Karpas-422 (cell line): Measurements from ENCODE around the gene ALPG. TPM values are rescaled to one million over a fixed set of nuclear protein-coding genes. Genes with fewer than 3 reads are reported as not detected.
"Not testable (repeated sequence)": the region's sequence is repeated elsewhere in the genome, so short reads cannot be mapped to it uniquely, and the experiment has no call there.

Experiments
- DNase-seq: peaks from one replicate; pipeline ENCODE4 v3.0.0-alpha.2; 2015
- H2AFZ ChIP-seq: fragments of 200-600 bp; sonication (generic); 2 replicates; pipeline ENCODE4 v1.6.1; 2014; ENCODE audit warnings: antibody characterized with exemption, low read length, mixed read lengths
- H3K27ac ChIP-seq: fragments of 200-600 bp; sonication (generic); 2 replicates; pipeline ENCODE4 v1.5.1; 2014; ENCODE audit warnings: mild to moderate bottlenecking, low read length, moderate library complexity
- H3K27me3 ChIP-seq: fragments of 200-600 bp; sonication (generic); 2 replicates; pipeline ENCODE4 v1.6.1; 2014; ENCODE audit warnings: low read length, mixed read lengths
- H3K36me3 ChIP-seq: fragments of 200-600 bp; sonication (generic); 2 replicates; pipeline ENCODE4 v1.6.1; 2014; ENCODE audit warnings: low read length, mixed read lengths; ENCODE audit not compliant: insufficient read depth
- H3K4me1 ChIP-seq: fragments of 200-600 bp; sonication (generic); 2 replicates; pipeline ENCODE4 v1.6.1; 2014; ENCODE audit warnings: mild to moderate bottlenecking, low read length, mixed read lengths
- H3K4me2 ChIP-seq: fragments of 200-600 bp; sonication (generic); 2 replicates; pipeline ENCODE4 v1.6.1; 2014; ENCODE audit warnings: low read length, low read depth, mild to moderate bottlenecking; ENCODE audit not compliant: poor library complexity, severe bottlenecking
- H3K4me3 ChIP-seq: fragments of 200-600 bp; sonication (generic); 2 replicates; pipeline ENCODE4 v1.5.1; 2014; ENCODE audit warnings: mild to moderate bottlenecking, antibody characterized with exemption, low read length, mixed read lengths
- H3K79me2 ChIP-seq: fragments of 200-600 bp; sonication (generic); 2 replicates; pipeline ENCODE4 v1.6.1; 2014; ENCODE audit warnings: mild to moderate bottlenecking, low read length, mixed read lengths
- H3K9ac ChIP-seq: fragments of 200-600 bp; sonication (generic); 2 replicates; pipeline ENCODE4 v1.6.0; 2014; ENCODE audit warnings: low read length
- H3K9me2 ChIP-seq: fragments of 200-600 bp; sonication (generic), shearing (Covaris generic); replicated peaks from 2 replicates; pipeline ENCODE4 v1.6.0; 2014; ENCODE audit warnings: mild to moderate bottlenecking, low read length, moderate library complexity; ENCODE audit not compliant: insufficient read depth
- H3K9me3 ChIP-seq: fragments of 300-700, 200-600 bp; sonication (generic); 2 replicates; pipeline ENCODE4 v1.6.1; 2014; ENCODE audit warnings: low read length, mixed read lengths
- H4K20me1 ChIP-seq: fragments of 200-600 bp; sonication (generic); 2 replicates; pipeline ENCODE4 v1.6.1; 2014; ENCODE audit warnings: mild to moderate bottlenecking, antibody characterized with exemption, low read length, low read depth; ENCODE audit not compliant: insufficient read depth
- total RNA-seq: library from RNA; depleted of rRNA; stranded (reverse); fragments of >200 nt; shearing (Covaris generic); gene quantifications from 2 replicates; pipeline ENCODE4 v1.2.3, GENCODE V29; 2014; ENCODE audit warnings: low replicate concordance

Gene ALPG
- total RNA-seq, 1 experiment from 2014 or later: not detected

DNA sequence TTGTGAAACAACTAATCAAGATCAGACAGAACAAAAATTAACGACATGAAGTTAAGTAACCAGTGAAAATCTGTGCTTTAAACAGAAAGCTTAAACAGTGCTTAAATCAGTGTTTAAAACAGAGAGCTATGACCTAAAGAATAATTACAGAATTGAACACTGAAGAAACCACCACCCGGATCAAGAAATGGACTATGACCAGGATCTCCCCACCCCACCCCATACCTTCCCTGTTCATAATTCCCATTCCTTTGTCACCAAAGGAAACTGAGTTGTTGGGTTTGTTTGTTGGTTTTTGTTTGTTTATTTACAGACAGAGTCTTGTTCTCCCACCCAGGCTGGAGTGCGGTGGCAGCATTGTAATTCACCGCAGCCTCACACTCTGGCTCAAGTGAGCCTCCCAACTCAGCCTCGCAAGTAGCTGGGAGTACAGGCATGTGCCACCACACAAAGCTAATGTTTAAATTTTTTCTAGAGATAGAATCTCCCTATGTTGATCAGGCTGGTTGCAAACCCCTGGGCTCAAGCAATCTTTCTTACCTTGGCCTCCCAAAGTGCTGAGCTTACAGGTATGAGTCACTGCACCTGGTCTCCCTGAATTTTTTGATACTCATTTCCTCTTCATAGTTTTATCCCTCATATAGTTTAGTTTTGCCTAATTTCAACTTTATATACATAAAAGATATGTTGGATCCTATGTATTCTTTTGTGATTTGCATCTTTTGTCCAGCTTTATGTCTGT is 8.2 kb upstream of the ALPG start:
- Histone ChIP-seq H3K4me3 (no peak overlapping the region), H3K36me3 (no peaks in the 10 kb centered on the region), H4K20me1 (no peaks in the 10 kb centered on the region), H3K4me2 (no peak overlapping the region), H3K9me3 (no peaks in the 10 kb centered on the region), H3K9me2 (no peaks in the 10 kb centered on the region), H3K79me2 (no peaks in the 10 kb centered on the region), H3K27me3 (no peaks in the 10 kb centered on the region), H2AFZ (no peak overlapping the region), H3K27ac (no peak overlapping the region), H3K4me1 (no peaks in the 10 kb centered on the region), H3K9ac (no peak overlapping the region)
- DNase-seq: no peak

DNA sequence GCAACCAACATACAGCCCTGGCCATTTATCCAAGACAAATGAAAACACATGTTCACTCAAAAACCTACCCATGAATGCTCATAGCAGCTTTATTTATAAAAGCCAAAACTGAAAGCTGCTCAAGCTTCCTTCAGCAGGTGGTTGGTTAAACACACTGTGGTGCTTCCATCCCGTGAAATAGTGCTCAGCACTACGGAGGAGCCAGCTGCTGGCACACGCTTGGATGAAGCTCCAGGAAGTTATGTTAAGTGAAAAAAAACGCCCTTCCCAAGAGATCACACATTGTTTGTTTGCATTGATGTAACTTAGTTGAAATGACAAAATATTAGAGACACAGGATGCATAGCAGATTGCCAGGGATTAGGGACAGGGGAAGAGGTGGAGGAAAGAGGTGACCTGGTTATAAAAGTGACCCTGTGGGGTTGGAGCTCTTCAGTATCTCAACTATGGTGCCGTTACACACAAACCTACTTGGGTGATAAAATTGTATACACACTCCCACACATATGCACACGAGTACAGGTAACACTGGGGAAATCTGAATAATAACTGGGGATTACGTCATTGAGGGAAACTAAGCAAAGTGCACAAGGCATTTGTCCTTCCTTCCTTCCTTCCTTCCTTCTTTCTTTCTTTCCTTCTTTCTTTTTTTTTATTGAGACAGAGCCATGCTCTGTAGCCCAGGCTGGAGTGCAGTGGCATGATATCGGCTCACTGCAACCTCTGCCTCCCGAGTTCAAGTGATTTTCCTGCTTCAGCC is 6.2 kb upstream of the ALPG start:
- H3K9me2 ChIP-seq: no peaks in the 10 kb centered on the region
- no peak overlapping the region for H3K4me2 ChIP-seq
- H3K36me3 ChIP-seq: no peaks in the 10 kb centered on the region
- H3K27ac ChIP-seq: no peak overlapping the region
- no peak overlapping the region for H3K4me3 ChIP-seq
- peak; percentile 27 for DNase-seq
- no peak overlapping the region for H2AFZ ChIP-seq
- H3K9ac ChIP-seq: no peak overlapping the region
- H3K79me2 ChIP-seq: no peaks in the 10 kb centered on the region
- H3K4me1 ChIP-seq: no peaks in the 10 kb centered on the region
- no peaks in the 10 kb centered on the region for H4K20me1 ChIP-seq
- H3K9me3 ChIP-seq: no peaks in the 10 kb centered on the region
- no peaks in the 10 kb centered on the region for H3K27me3 ChIP-seq

DNA sequence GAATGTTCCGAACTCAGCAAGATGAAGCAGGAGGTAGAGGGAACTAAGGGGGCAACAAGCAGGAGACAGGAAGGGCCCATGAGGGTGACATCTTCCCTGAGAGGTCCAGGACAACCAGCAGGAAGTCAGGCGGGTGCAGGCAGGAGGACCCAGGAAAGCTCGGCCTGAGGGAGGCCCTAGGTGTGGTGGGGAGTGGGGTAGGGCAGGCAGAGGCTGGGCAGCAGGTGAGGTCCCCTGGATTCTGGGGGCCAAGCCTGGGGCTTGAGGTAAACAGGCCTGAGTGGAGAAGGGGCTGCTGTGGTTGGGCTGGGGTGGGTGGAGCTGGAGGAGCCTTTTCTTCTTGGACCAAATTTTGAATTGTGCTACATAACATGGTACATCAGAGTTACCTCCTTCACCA is 4.1 kb upstream of the ALPG start:
- H3K4me3 ChIP-seq: no peak overlapping the region
- H3K36me3 ChIP-seq: no peaks in the 10 kb centered on the region
- H3K9me3 ChIP-seq: no peaks in the 10 kb centered on the region
- no peaks in the 10 kb centered on the region for H3K27me3 ChIP-seq
- no peak overlapping the region for H3K27ac ChIP-seq
- H3K9ac ChIP-seq: no peak overlapping the region
- no peaks in the 10 kb centered on the region for H3K9me2 ChIP-seq
- DNase-seq: no peak
- no peaks in the 10 kb centered on the region for H3K4me1 ChIP-seq
- no peaks in the 10 kb centered on the region for H4K20me1 ChIP-seq
- no peak overlapping the region for H3K4me2 ChIP-seq
- no peak overlapping the region for H2AFZ ChIP-seq
- no peaks in the 10 kb centered on the region for H3K79me2 ChIP-seq

DNA sequence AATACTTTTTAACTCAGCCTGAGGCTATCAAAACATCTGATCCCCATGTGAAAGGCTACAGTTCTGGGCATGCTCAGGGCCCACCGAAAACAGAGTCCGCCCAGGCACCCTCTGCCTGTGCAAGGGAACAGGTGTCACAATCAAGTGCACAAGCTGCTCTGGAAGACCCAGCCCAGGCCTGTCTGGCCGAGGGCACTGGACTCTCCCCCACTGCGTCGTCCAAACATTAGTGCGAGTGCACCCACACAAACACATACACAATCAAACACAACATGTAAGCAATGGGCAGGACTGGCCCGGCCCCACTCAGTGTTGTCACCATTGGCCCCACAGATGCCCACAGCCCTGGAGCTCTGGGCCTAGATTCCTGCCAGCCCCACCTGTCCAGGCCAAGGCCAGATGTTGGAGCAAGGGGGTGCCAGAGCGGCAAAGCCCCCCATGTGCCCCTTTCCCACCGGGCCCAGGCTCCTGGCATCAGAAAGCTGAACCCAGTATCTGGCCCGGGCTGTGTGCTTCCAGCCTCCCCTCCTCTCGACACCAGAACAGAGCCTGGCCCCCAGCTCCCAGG is 617 bp upstream of the ALPG start:
- H3K4me2 ChIP-seq: no peak overlapping the region
- no peak overlapping the region for H2AFZ ChIP-seq
- DNase-seq: peak; percentile 5
- no peaks in the 10 kb centered on the region for H3K27me3 ChIP-seq
- no peaks in the 10 kb centered on the region for H4K20me1 ChIP-seq
- no peak overlapping the region for H3K4me3 ChIP-seq
- no peak overlapping the region for H3K9ac ChIP-seq
- H3K36me3 ChIP-seq: no peaks in the 10 kb centered on the region
- H3K9me3 ChIP-seq: no peaks in the 10 kb centered on the region
- H3K27ac ChIP-seq: no peak overlapping the region
- no peaks in the 10 kb centered on the region for H3K4me1 ChIP-seq
- H3K79me2 ChIP-seq: no peaks in the 10 kb centered on the region
- no peaks in the 10 kb centered on the region for H3K9me2 ChIP-seq

DNA sequence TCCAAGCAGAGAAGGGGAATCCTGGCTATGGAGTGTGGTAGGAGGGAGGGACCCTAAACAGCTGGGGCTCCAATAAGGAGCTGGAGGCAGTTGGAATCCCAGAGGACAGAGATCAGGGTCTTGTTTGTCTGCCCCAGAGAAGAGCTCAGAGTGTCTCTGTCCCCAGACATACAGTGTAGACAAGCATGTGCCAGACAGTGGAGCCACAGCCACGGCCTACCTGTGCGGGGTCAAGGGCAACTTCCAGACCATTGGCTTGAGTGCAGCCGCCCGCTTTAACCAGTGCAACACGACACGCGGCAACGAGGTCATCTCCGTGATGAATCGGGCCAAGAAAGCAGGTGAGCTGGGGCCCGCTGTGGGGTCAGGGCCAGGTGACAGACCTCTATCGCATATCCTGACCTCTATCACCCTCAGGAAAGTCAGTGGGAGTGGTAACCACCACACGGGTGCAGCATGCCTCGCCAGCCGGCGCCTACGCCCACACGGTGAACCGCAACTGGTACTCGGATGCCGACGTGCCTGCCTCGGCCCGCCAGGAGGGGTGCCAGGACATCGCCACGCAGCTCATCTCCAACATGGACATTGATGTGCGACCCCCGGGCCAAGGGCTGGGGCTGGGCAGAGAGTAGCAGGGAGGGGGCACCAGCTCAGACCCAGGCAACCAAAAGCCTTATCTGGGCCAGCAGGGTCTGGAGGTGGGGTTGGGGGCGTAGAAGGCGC is 945 bp downstream of the ALPG start:
- H3K4me1 ChIP-seq, H2AFZ ChIP-seq, H3K9ac ChIP-seq, H3K79me2 ChIP-seq, H3K4me3 ChIP-seq, H3K36me3 ChIP-seq, H3K27ac ChIP-seq, H3K9me3 ChIP-seq, H3K27me3 ChIP-seq, H3K4me2 ChIP-seq, H3K9me2 ChIP-seq, H4K20me1 ChIP-seq: not testable (repeated sequence)
- DNase-seq: peak; percentile 10

DNA sequence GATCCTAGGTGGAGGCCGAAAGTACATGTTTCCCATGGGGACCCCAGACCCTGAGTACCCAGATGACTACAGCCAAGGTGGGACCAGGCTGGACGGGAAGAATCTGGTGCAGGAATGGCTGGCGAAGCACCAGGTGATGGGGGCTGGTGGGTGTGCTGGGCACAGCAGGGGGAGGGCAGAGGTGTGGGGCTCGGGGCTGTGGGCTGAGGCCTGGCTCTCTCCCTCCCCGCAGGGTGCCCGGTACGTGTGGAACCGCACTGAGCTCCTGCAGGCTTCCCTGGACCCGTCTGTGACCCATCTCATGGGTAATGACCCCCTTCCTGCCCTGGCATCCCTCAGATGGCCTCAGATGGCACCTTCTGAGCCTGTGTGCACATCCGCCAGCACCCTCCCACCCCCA is 1.6 kb downstream of the ALPG start:
- H2AFZ ChIP-seq, H4K20me1 ChIP-seq, H3K79me2 ChIP-seq, H3K4me2 ChIP-seq, H3K4me3 ChIP-seq, H3K9ac ChIP-seq, H3K27me3 ChIP-seq, H3K9me3 ChIP-seq, H3K27ac ChIP-seq, H3K36me3 ChIP-seq, DNase-seq, H3K9me2 ChIP-seq: not testable (repeated sequence)
- H3K4me1 ChIP-seq: peaks cover 16% of the 10 kb centered on the region

DNA sequence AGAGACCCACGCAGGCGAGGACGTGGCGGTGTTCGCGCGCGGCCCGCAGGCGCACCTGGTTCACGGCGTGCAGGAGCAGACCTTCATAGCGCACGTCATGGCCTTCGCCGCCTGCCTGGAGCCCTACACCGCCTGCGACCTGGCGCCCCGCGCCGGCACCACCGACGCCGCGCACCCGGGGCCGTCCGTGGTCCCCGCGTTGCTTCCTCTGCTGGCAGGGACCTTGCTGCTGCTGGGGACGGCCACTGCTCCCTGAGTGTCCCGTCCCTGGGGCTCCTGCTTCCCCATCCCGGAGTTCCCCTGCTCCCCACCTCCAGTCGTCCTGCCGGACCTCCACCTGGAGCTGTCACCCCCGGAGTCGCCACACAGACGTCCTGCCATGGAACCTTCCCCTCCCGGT is 3.0 kb downstream of the ALPG start:
- not testable (repeated sequence) for H3K4me2 ChIP-seq, H3K36me3 ChIP-seq, H3K27me3 ChIP-seq, DNase-seq, H3K9me2 ChIP-seq, H3K27ac ChIP-seq, H3K4me3 ChIP-seq, H3K9ac ChIP-seq, H3K79me2 ChIP-seq, H2AFZ ChIP-seq, H3K9me3 ChIP-seq, H4K20me1 ChIP-seq
- H3K4me1 ChIP-seq: peaks cover 18% of the 10 kb centered on the region

DNA sequence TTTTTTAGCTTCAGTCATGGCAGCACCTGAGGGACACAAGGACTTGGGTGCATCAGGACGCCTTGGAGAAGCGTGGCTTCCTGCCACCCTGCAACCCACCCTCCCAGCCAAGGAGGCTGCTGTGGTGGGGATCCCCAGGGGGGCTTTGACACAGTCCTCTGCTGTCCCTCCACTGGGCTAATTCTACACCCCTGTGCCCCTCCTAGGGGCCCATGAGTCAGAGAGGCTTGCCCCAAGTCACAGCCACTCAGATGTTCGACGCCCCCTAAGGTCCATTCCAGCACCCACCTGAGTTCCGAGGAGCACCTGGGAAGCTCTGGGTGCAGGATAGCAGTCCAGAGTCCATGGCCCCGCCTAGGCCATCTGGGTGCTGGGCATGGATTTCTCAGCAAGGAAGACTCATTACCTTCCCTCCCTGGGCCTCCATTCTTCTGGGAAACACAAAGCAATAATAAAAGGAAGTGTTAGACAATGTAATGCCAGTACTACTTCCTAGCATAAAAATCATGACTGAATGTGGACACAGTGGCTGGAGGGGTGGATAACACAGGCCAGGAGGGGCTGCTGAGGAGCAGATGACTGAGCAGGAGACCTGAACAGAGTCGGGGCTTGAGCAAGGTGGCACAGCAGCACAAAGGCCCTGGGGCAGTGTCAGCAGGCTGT is 3.7 kb downstream of the ALPG start:
- no peaks in the 10 kb centered on the region for H3K9me2 ChIP-seq

More for the DNA sequence above, 3.7 kb downstream of the ALPG start:
- no peaks in the 10 kb centered on the region for H3K36me3 ChIP-seq
- H4K20me1 ChIP-seq: no peaks in the 10 kb centered on the region
- no peak overlapping the region for H3K27ac ChIP-seq
- peaks cover 18% of the 10 kb centered on the region for H3K4me1 ChIP-seq
- H3K9me3 ChIP-seq: no peaks in the 10 kb centered on the region
- peak; percentile 17 for DNase-seq
- H3K9ac ChIP-seq: no peak overlapping the region
- H3K27me3 ChIP-seq: no peaks in the 10 kb centered on the region
- no peak overlapping the region for H2AFZ ChIP-seq
- no peak overlapping the region for H3K4me2 ChIP-seq
- no peak overlapping the region for H3K4me3 ChIP-seq
- H3K79me2 ChIP-seq: no peaks in the 10 kb centered on the region
